HG03060 (cell line): ENCODE data around the gene TRIM56.
"Not testable (repeated sequence)": the region's sequence is repeated elsewhere in the genome, so short reads cannot be mapped to it uniquely, and the experiment has no call there.

Source experiments
- ATAC-seq: cut with Tn5 transposase; IDR thresholded peaks from one replicate; pipeline ENCODE4 v1.9.1; 2021; ENCODE audit warnings: low read depth, moderate number of reproducible peaks; ENCODE audit not compliant: unreplicated experiment

Gene TRIM56

DNA sequence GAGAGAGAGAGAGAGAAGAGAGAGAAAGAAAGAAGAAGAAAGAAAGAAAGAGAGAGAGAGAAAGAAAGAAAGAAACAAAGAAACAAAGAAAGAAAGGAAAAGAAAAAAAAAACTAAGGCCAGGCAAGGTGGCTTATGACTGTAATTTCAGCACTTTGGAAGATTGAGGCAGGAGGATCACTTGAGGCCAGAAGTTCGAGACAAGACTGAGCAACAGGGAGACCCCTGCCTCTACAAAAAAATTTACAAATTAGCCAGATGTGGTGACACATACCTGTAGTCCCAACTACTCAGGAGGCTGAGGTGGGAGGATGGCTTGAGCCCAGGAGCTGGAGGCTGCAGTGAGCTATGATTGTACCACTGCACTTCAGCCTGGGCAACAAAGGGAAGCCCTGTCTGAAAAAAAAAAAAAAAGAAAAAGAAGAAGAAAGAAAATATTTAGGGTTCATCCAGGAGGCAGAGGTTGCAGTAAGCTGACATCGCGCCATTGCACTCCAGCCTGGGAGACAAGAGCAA lies 44.4 kb downstream of the TRIM56 start:
- no peak for ATAC-seq

DNA sequence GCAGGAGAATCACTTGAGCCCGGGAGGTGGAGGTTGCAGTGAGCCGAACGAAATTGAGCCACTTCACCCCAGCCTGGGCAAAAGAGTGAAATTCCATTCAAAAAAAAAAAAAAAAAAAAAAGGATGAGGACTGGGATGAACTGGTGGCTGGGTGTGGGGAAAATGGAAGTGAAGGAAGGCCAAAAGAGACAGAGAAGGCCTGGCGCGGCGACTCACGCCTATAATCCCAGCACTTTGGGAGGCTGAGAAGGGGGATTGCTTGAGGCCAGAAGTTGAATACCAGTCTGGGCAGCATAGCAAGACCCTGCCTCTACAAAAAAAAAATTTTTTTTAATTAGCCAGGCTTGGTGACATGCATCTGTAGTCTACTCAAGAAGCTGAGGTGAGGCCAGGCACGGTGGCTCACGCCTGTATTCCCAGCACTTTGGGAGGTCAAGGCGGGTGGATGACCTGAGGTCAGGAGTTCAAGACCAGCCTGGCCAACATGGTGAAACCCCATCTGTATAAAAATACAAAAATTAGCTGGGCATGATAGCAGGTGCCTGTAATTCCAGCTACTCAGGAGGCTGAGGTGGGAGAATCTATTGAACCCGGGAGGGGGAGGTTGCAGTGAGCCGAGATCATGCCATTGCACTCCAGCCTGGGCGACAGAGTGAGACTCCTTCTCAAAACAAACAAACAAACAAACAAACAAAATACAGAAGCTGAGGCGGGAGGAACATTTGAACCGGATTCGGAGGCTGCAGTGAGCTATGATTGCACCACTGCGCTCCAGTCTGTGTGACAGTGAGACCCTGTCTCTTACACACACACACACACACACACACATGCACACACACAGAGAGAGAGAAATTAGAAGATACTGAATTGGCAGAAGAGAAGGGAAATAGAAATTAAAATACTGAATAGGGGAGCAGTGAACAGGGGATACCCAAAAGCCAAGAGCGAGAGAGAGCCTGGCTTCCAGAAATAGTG lies 47.6 kb downstream of the TRIM56 start:
- not testable (repeated sequence) for ATAC-seq

DNA sequence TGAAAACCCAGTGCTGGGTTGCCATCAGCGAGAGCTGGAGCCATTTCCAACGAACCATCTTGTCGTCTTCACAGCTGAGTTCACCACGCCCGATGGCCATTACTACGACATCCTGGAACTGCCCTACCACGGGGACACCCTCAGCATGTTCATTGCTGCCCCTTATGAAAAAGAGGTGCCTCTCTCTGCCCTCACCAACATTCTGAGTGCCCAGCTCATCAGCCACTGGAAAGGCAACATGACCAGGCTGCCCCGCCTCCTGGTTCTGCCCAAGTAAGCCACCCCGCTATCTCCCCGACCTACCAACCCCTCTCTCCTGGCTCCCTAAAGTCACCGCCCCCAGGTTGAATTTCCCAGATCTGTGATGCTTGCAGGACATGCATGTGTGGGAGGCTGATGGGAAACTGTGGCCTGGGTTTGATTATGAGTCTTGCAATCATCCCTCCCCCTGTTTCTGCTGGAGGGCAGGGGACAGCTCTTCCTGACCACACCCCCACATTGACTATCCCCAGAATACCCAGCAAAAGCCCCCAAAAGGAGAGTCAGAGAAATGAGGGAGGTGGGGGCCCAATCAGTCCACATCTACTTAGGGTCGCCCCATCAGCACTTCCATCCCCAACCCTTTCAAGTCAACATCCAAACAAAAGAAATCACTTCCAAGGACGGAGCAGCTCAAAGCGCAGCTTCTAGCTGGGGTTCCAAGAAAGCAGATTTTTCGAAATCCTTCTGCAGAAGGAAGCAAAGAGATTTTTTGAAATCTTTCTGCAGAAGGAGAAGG lies 48.5 kb downstream of the TRIM56 start:
- no peak for ATAC-seq

DNA sequence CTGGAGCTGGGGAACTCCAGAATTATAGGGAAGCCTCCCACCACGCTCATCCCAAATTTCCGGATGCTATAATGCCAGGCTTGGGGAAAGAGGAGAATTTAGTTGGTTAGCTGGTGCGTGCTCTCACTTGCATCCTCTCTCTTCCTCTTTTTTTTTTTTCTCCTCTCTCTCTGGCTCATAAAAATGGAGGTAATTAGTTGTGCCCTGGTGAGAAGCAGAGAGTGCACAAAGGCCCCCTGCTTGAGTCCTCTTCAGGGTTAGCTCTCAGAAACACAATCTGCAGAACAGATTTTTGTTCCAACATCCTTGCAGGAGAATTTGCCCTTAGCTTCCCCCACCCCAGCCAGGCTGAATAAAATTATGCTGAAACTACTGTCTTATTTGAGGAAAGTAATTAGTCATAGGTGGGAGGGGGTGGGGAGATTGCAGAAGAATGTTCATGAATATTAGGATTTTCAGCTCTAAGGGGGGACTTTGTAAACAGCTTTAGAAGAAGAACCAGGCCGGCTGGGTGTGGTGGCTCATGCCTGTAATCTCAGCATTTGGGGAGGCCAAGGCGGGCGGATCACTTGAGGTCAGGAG lies 49.2 kb downstream of the TRIM56 start:
- no peak for ATAC-seq

DNA sequence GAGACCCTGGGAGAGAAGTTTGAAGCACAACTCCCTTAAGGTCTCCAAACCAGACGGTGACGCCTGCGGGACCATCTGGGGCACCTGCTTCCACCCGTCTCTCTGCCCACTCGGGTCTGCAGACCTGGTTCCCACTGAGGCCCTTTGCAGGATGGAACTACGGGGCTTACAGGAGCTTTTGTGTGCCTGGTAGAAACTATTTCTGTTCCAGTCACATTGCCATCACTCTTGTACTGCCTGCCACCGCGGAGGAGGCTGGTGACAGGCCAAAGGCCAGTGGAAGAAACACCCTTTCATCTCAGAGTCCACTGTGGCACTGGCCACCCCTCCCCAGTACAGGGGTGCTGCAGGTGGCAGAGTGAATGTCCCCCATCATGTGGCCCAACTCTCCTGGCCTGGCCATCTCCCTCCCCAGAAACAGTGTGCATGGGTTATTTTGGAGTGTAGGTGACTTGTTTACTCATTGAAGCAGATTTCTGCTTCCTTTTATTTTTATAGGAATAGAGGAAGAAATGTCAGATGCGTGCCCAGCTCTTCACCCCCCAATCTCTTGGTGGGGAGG lies 52.5 kb downstream of the TRIM56 start:
- ATAC-seq = no peak

DNA sequence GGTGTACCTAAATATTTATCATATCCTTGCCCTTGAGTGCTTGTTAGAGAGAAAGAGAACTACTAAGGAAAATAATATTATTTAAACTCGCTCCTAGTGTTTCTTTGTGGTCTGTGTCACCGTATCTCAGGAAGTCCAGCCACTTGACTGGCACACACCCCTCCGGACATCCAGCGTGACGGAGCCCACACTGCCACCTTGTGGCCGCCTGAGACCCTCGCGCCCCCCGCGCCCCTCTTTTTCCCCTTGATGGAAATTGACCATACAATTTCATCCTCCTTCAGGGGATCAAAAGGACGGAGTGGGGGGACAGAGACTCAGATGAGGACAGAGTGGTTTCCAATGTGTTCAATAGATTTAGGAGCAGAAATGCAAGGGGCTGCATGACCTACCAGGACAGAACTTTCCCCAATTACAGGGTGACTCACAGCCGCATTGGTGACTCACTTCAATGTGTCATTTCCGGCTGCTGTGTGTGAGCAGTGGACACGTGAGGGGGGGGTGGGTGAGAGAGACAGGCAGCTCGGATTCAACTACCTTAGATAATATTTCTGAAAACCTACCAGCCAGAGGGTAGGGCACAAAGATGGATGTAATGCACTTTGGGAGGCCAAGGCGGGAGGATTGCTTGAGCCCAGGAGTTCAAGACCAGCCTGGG lies 53.1 kb downstream of the TRIM56 start:
- no peak for ATAC-seq

DNA sequence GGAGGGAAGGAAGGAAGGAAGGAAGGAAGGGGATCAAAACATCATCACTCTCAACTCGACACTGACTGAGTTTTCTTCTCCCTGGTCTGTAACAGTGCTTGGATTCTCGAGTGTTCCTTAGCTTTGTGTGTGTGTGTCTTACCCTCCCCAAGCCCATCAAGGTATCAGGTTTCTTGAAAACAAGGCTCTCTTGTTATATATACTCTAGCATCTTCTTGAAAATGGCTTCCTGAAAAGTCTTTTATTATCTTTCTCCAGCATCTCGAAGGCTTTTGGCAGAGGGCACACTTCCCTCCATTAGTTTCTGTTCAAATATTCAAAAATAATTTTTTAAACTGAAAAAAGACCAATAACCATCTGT lies 55.0 kb downstream of the TRIM56 start:
- ATAC-seq = no peak

DNA sequence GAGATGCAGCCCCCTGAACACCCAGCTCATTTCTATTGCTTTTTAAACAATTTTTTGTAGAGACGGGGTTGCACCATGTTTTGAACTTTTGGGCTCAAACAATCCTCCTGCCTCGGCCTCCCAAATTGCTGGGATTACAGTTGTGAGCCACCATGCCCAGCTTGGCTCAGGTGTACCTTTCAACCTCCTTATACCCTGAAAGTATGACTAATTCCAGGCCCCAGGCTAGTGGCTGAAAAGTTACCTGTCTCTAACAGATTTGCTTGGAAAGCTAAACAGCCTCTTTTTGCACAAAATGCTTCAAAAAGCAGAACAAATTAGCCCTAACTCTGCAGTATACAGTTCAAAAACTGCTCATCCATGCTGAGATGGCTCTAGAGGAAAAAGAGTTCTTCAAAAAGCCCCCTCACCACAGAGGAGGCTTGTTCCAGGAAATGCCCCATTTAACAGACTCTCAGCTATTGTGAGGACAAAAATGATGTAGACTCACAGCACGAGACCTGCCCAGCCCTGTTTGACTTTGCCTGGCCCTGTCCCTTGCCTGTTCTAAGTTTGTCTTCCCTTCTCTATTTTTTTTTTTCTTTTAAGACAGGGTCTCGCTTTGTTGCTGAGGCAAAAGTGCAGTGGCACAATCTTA lies 55.6 kb downstream of the TRIM56 start:
- ATAC-seq = no peak
